Loucy (cell line): ENCODE measurements around the gene HES5.

ENCODE experiments used
- CTCF ChIP-seq: fragments of 200-600 bp; sonication (generic); conservative IDR thresholded peaks from 2 replicates; pipeline ENCODE4 v1.5.1; 2014; ENCODE audit warnings: mild to moderate bottlenecking, antibody characterized with exemption, low read length
- EZH2phosphoT487 ChIP-seq: fragments of 200-600 bp; IDR thresholded peaks from 2 replicates; pipeline ENCODE4 v1.6.1; 2018; ENCODE audit warnings: antibody characterized with exemption, mild to moderate bottlenecking, moderate library complexity, borderline replicate concordance

DNA sequence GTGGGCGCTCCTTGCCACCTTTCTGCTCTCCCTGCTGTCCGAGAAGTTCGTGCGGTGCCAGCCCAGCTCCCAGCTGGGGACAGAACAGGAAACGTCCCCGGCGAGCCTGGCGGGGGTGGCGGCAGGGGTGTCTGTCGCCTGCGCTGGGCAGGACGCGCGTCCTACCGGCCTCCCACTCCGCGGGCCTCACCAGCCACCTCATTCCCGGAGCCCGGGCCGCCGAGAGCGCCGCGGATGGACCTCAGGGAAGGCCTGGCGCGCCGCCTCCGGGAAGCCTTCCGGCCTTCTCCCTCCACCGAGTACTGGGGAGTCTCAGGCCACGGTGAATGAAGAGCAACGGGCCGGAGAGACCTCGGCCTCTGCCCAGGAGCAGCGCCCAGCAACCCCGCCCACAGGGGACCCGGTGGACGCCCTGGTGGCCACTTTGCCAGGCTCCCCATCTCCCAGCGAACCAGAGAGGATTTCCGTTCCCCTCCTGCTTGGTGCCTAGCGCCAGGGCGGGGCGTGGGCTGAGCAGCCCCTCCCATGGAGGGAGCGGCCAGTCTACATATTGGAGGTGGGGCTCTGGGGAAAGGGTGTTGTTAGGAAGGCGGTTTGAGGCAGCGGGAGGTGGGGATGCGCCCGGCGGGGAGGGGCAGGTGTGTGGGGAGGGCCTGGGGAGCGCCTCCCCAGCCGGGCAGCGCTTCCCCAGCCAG is 16.6 kb upstream of the HES5 start:
- TF ChIP-seq CTCF (no peak), EZH2phosphoT487 (no peak)
